Duodenal mucosa (tissue), 2 donors: ENCODE results near the gene PBX1.

Experiments
- H3K27ac ChIP-seq: one replicate; pipeline ENCODE4 v1.7.0; 2013; ENCODE audit warnings: low read depth, low read length
- H3K27me3 ChIP-seq, 2 donors: one replicate each; pipeline ENCODE4 v1.7.0; 2013; ENCODE audit warnings: low read length in 2 of 2, control low read depth in 1 of 2; ENCODE audit not compliant: insufficient read depth in 2 of 2, control insufficient read depth in 1 of 2
- H3K36me3 ChIP-seq, 2 donors: one replicate each; pipeline ENCODE4 v1.7.0; 2013; ENCODE audit warnings: low read length in 2 of 2, control low read depth in 1 of 2; ENCODE audit not compliant: insufficient read depth in 2 of 2, control insufficient read depth in 1 of 2
- H3K4me1 ChIP-seq, 2 donors: one replicate each; pipeline ENCODE4 v1.7.0; 2013; ENCODE audit warnings: low read length in 2 of 2, control low read depth in 1 of 2; ENCODE audit not compliant: insufficient read depth in 2 of 2, control insufficient read depth in 1 of 2
- H3K4me3 ChIP-seq, 2 donors: one replicate each; pipeline ENCODE4 v1.7.0; 2013; ENCODE audit warnings: low read length in 2 of 2, low read depth in 1 of 2
- H3K9ac ChIP-seq, 2 donors: one replicate each; pipeline ENCODE4 v1.7.0; 2013; ENCODE audit warnings: low read length in 2 of 2, low read depth in 1 of 2
- H3K9me3 ChIP-seq, 2 donors: one replicate each; pipeline ENCODE4 v1.7.0; 2013; ENCODE audit warnings: low read length in 2 of 2, control low read depth in 1 of 2; ENCODE audit not compliant: control insufficient read depth in 1 of 2

The PBX1 gene

DNA sequence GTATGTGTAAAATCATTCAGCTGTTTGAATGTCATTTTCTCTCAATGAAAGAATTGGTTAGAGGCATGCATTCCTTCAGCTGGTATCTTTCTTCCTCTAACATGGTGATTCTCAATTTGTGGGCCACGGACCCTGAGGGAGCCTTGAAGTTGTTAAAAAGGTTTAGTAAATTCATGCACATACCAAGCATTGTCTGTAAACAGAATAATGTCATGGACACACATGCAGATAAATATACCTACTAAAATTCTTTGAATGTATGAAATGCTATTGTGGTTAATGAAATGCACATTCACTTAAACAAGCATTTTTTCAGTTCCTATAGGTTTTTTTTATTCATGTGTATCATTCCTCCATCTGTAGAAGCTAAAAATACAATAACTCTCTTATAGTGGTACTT lies 65.4 kb downstream of the PBX1 start:
- Histone ChIP-seq H3K4me3 (no peak overlapping the region), H3K36me3 (peaks cover 0 to 3% of the 10 kb centered on the region in 2 donors), H3K9me3 (no peaks in the 10 kb centered on the region), H3K4me1 (peaks cover 14 to 43% of the 10 kb centered on the region in 2 donors), H3K27ac (no peak overlapping the region), H3K9ac (no peak overlapping the region), H3K27me3 (no peaks in the 10 kb centered on the region)

DNA sequence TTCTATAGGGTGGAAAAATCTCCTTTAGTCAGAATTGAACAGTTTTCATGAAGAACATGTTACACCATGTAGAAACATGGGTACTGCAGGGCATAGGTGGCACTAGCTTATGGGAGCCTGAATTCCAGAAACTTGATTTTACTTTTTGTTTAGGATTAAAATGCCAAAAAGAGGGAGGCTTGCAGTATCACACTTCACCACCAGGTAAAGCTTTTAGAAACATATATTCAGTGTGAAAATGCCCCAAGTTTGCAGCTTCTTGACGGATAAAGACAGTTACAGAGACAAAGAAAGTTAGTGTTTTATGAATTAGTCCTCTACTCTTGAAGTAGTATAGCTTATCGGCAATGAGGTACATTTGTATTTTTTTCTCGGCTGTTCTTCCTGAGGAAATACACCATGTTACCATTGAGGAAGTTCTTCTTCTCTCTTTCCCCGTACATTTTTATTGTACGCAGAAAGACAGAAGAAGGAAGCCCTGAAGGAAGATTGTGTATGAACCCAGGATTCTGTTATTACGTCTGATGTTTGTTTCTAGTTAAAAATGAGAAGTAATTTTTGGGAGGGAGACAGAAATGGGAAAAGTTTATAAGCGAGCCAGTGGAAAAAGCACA lies 66.1 kb downstream of the PBX1 start:
- no peak overlapping the region for H3K4me3 ChIP-seq
- peaks cover 0 to 3% of the 10 kb centered on the region in 2 donors for H3K36me3 ChIP-seq
- H3K27ac ChIP-seq = no peak overlapping the region
- H3K9me3 ChIP-seq = no peaks in the 10 kb centered on the region
- H3K4me1 ChIP-seq = peaks cover 13 to 39% of the 10 kb centered on the region in 2 donors
- no peak overlapping the region for H3K9ac ChIP-seq
- H3K27me3 ChIP-seq = no peaks in the 10 kb centered on the region

DNA sequence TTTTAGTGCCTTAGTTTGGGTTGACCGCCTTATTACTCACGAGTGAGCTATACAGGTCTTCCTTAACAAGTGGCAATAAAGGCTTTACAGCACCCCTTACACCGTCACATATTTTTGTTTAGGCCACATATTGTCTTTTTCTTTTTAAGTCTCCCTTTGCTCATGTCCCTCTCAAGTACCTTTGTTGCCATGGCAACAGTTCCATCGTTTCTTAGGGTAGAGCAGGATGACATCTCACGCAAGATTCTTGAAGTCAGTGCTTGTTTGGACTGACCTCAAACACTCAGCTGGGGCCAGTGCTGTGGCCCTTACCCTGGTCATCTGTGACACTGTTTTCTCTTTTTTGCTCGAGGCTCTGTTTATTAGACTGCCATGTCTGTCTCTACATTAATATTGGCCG lies 69.8 kb downstream of the PBX1 start:
- no peak overlapping the region for H3K9ac ChIP-seq
- peaks cover 32 to 50% of the 10 kb centered on the region in 2 donors for H3K4me1 ChIP-seq
- no peak overlapping the region for H3K4me3 ChIP-seq
- H3K36me3 ChIP-seq = peaks cover 0 to 3% of the 10 kb centered on the region in 2 donors
- no peaks in the 10 kb centered on the region for H3K27me3 ChIP-seq
- H3K27ac ChIP-seq = no peak overlapping the region
- H3K9me3 ChIP-seq = no peaks in the 10 kb centered on the region

DNA sequence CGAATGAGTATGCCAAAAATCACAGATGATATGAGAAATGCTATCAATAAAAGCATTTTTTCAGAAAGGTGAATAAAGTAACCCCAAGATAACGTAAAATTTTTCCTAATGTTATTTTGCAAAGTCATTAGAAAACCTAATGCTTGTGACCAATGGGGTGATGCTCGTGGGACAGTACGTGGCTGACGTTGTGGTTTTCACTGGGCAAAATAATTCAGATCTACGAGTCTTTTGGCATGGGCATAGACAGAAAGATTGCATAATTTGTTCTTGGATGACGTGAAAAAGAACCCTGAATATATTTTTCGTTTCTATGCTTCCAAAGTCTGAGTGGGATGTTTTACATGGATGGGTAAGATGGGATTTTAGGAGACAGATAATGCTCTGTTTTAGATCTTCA lies 71.0 kb downstream of the PBX1 start:
- H3K4me1 ChIP-seq = peaks cover 37 to 50% of the 10 kb centered on the region in 2 donors
- no peak overlapping the region for H3K4me3 ChIP-seq
- no peak overlapping the region for H3K9ac ChIP-seq
- peaks cover 0 to 3% of the 10 kb centered on the region in 2 donors for H3K36me3 ChIP-seq
- no peak overlapping the region for H3K27ac ChIP-seq
- no peaks in the 10 kb centered on the region for H3K27me3 ChIP-seq
- no peaks in the 10 kb centered on the region for H3K9me3 ChIP-seq

DNA sequence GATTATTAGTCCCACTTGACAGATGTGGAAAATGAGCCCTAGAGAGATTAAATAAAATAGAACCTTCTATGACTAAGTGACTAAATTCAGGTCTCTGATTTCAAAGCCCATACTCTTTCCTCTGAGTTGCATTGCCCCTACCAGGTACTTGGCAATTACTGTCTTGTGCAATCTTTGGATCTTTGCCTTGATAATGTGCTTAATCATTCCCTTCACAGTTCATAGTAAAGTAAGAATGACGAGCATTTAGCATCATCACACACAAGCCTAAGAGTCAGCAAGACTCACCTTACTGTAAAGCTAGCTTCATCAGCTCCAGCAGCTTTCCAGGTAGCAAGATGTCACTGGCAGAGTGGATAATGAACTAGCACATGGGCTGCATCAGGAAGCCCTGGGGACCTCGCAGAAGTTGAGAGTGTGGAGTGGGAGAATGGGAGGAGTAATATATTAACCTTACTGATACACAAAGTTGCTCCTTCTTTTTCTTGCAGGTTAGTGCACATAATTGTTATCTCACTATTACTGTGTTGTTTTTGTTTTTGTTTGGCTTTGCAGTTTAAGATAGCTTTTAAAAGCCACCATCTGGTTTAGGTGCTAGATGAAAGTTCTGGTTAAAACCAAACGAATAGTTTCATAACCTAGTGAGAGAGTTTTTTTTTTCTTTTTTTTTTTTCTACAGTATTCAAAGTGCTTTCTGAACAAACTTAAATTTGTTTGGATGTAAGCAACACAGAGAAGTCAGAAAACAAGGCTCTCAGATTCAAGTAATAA lies 71.8 kb downstream of the PBX1 start:
- Histone ChIP-seq H3K9ac (no peak overlapping the region), H3K36me3 (peaks cover 0 to 3% of the 10 kb centered on the region in 2 donors), H3K27me3 (no peaks in the 10 kb centered on the region), H3K9me3 (no peaks in the 10 kb centered on the region), H3K4me3 (no peak overlapping the region), H3K4me1 (peaks cover 45 to 53% of the 10 kb centered on the region in 2 donors), H3K27ac (no peak overlapping the region)

DNA sequence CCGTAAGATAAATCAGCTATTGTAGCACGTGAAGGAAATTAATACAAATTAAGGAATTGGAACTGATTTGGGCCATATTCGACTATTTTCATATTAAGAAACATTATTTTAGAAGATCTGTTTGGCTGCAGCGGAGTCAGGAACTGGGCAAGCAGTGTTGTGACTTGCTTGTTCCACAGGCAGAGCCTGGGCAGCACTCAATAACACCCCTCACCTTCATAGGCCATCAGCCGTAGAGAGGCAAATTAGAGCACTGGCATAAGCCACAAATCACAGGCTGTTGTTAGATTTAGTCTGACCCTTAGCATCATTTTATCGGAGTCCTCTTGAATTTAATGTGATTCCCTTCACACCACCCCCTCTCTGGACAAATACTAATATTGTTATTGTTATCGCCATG lies 72.8 kb downstream of the PBX1 start:
- Histone ChIP-seq H3K27ac (no peak overlapping the region), H3K9ac (no peak overlapping the region), H3K4me1 (peaks cover 52 to 53% of the 10 kb centered on the region in 2 donors)

DNA sequence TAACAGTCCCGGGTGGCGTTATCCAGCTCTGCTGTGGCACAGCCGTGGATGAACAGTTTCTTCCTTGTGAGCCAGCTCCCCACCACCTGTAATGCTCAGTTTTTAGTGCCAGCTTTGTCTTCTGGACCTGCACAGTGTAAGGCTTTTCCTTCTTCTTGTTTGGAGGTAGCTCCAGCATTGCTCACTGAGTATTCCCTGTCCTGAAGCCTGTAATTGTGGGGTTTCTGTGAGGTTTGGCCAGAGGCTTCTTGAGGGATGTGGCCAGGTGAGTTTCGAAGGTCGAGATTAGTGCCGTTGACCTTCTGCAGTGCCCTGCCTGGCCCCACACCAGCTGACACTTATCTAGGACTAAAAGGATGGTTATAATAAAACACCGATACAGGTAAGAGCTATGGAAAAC lies 75.0 kb downstream of the PBX1 start:
- Histone ChIP-seq H3K36me3 (no peaks in the 10 kb centered on the region), H3K27me3 (no peaks in the 10 kb centered on the region), H3K4me1 (peaks cover 70 to 74% of the 10 kb centered on the region in 2 donors), H3K9me3 (no peaks in the 10 kb centered on the region), H3K4me3 (peak overlapping the region in 1 of 2 donors; percentile 28), H3K27ac (no peak overlapping the region), H3K9ac (peak overlapping the region; percentile 5 to 45)

More for the DNA sequence above, 72.8 kb downstream of the PBX1 start:
- H3K27me3 ChIP-seq = no peaks in the 10 kb centered on the region
- H3K9me3 ChIP-seq = no peaks in the 10 kb centered on the region
- no peak overlapping the region for H3K4me3 ChIP-seq
- H3K36me3 ChIP-seq = peaks cover 0 to 3% of the 10 kb centered on the region in 2 donors

DNA sequence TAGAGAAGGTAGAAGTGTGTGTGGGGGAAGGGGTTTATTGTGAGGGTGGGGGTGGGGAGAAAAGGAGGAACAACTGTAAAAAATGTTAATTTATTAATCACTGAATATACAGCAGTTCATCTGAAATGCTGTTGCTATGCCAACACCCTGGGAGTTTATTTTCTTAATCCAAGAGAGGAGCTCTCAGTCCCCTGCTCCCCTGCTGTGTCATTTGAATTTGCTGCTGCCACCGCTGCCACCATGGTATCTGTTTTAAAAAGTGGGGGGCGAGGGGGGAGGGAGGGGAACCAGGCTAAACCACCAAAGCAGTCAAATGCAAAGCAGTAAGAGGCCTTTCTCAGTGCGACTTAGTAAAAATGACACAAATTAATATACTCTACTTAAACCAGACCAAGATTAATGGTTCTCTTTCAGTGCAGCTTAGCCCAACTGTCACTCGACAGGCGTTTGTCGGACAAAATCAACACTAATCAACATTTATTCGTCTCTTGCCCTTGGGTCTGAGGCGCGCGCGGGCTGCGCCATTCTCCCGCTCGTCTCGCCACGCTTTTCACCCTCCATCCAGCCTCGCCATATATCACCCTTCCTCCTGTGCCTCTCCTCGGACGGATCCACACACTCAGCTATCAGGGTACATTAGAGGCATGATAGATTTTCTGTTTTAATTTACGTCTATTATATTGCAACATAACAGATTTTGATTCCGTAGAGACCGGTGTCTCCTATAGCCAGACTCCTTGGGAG lies 76.2 kb downstream of the PBX1 start:
- H3K36me3 ChIP-seq = no peaks in the 10 kb centered on the region
- H3K27ac ChIP-seq = peak overlapping the region; percentile 28
- H3K9ac ChIP-seq = no peak overlapping the region
- H3K9me3 ChIP-seq = no peaks in the 10 kb centered on the region
- H3K4me1 ChIP-seq = peaks cover 72 to 78% of the 10 kb centered on the region in 2 donors
- no peaks in the 10 kb centered on the region for H3K27me3 ChIP-seq
- no peak overlapping the region for H3K4me3 ChIP-seq

DNA sequence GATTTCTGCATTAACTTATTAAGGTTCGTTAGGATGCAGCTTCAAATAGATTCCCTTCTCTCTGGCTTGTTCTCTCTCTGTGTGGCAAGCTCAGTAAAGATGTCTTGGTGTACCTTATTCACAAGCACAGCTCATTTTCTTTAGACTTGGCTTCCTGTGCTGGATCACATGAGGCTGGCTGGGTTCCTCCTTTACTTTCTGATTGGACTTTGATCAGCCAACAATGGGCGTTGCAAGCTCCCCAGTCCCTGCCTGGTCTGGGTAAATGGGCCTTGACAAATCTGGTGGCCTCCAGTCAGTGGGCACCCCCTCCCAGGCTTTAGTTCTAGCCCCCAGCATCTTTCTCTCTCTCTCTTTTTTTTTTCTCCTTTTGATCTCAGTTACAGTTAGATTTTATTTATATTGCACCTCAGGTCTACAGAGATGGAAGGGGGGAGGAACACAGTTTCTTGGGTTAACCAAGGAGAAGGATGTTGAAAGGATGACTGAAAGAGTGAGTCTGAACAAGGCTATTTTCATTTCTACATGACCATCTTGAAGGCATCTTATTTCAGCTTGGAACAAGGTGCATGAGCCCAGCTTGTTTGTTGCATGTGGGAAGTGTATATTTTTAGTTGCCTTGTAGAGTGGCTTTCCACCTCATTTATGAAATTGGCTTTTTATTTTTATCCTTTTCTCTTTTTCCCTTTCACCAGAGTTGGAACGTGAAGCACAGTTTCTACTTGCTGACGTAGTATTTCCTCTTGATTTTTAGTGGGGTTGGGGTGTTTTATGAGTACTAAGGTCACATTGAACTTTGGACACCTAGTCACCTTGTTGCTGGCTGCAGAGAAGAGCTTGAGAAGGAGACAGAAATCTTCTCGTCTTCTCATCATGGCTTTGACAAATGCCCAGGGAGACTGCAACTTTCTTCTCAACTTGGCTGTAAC lies 77.1 kb downstream of the PBX1 start:
- H3K4me3 ChIP-seq = peak overlapping the region in 1 of 2 donors; percentile 24

More for the DNA sequence above, 77.1 kb downstream of the PBX1 start:
- peaks cover 65 to 73% of the 10 kb centered on the region in 2 donors for H3K4me1 ChIP-seq
- no peak overlapping the region for H3K9ac ChIP-seq
- no peaks in the 10 kb centered on the region for H3K36me3 ChIP-seq
- H3K9me3 ChIP-seq = no peaks in the 10 kb centered on the region
- H3K27me3 ChIP-seq = no peaks in the 10 kb centered on the region
- H3K27ac ChIP-seq = peak overlapping the region; percentile 28
